Activated naive CD4-positive, alpha-beta T cell treated with anti-CD3 and anti-CD28 coated beads for 36 hours (primary cell): ENCODE measurements around the gene NMRK1. TPM values are rescaled to one million over a fixed set of nuclear protein-coding genes. Genes with fewer than 3 reads are reported as not detected.

Experiments
- CTCF ChIA-PET: fragments of 350-600 bp; sonication (Branson Sonifier 250); formaldehyde crosslinking; loops from one replicate; lab custom pipeline; 2021; ENCODE audit warnings: antibody characterized with exemption; lab: Charles Lee
- DNase-seq: peaks from one replicate; pipeline ENCODE4 v3.0.0-alpha.2; 2020
- H3K27ac Mint-ChIP-seq: one replicate; pipeline ENCODE4 v1.8.0; 2021; ENCODE audit warnings: mild to moderate bottlenecking, mixed read lengths
- H3K27me3 Mint-ChIP-seq: one replicate; pipeline ENCODE4 v1.8.0; 2021; ENCODE audit warnings: low read depth, mixed read lengths
- H3K36me3 Mint-ChIP-seq: one replicate; pipeline ENCODE4 v1.8.0; 2021; ENCODE audit warnings: low read depth, mixed read lengths
- H3K4me1 Mint-ChIP-seq: one replicate; pipeline ENCODE4 v1.8.0; 2021; ENCODE audit warnings: low read depth, mixed read lengths
- H3K4me3 Mint-ChIP-seq: one replicate; pipeline ENCODE4 v1.8.0; 2021; ENCODE audit warnings: mild to moderate bottlenecking, moderate library complexity, mixed read lengths
- H3K9me3 Mint-ChIP-seq: one replicate; pipeline ENCODE4 v1.8.0; 2021; ENCODE audit warnings: mixed read lengths
- intact Hi-C: fragments of 100-400 bp; cut with micrococcal nuclease; formaldehyde crosslinking; loops from one replicate; pipeline ENCODE4 v1.15.1; 2023
- total RNA-seq, 2 experiments: library from RNA; stranded (reverse); gene quantifications; one replicate each; pipeline ENCODE4 v1.2.3, GENCODE V29; 2021

NMRK1 gene
- total RNA-seq, 2 experiments from 2014 or later, result 20.6 to 22.6 TPM

- Mint-ChIP-seq H3K9me3 (no peaks in the 10 kb centered on the region), H3K27ac (no peak overlapping the region), H3K4me3 (no peak overlapping the region), H3K27me3 (no peaks in the 10 kb centered on the region), H3K36me3 (peaks cover 16% of the 10 kb centered on the region), H3K4me1 (peaks cover 30% of the 10 kb centered on the region)
- intact Hi-C loops, result no loop called here
- DNase-seq, result no peak
- CTCF ChIA-PET, result no interaction called here
These were observed 70.6 kb downstream of the NMRK1 start for GRCh38 chr9:75017378-75017777.

GRCh38 chr9:75013735-75014134 lies 74.2 kb downstream of the NMRK1 start:
- no peak overlapping the region for H3K4me3 Mint-ChIP-seq
- no peak for DNase-seq
- CTCF ChIA-PET, result interaction anchor here (0.5 to 1.5 kb wide), 5 partner anchors 13 to 238 kb away, joined by 3 to 5 read pairs (median 3); no protein-coding TSS in a partner anchor
- no peaks in the 10 kb centered on the region for H3K27me3 Mint-ChIP-seq
- intact Hi-C loops, result no loop called here
- H3K36me3 Mint-ChIP-seq, result peaks cover 17% of the 10 kb centered on the region
- H3K9me3 Mint-ChIP-seq, result no peaks in the 10 kb centered on the region
- H3K4me1 Mint-ChIP-seq, result peaks cover 24% of the 10 kb centered on the region
- H3K27ac Mint-ChIP-seq, result no peak overlapping the region

Other genes starting within 250 kb of the NMRK1 start
- not detected for gene TRPM6, start 200.2 kb downstream of the NMRK1 start, total RNA-seq
- gene C9orf40, start 135.2 kb downstream of the NMRK1 start, total RNA-seq, result 10 to 100 TPM; 23.1 to 23.9 TPM
- gene CARNMT1, start 59.9 kb downstream of the NMRK1 start, total RNA-seq, result 10 to 100 TPM; 17.7 to 24.0 TPM
- 100 to 1,000 TPM; 102 to 104 TPM for gene OSTF1, start 359 bp upstream of the NMRK1 start, total RNA-seq